Fibroblast of lung (primary cell): Measurements from ENCODE around the gene PGAM5.

ENCODE experiments used
- CTCF ChIP-seq, 2 donors: IDR thresholded peaks in 1 of 2; conservative IDR thresholded peaks in 1 of 2; 1 replicate in 1 of 2; 2 replicates in 1 of 2; pipeline ENCODE4 v1.5.1; 2011 to 2012; ENCODE audit warnings: low read length in 2 of 2, control low read depth in 1 of 2, inconsistent platforms in 1 of 2, low read depth in 1 of 2, mild to moderate bottlenecking in 1 of 2
- EZH2 ChIP-seq: IDR thresholded peaks from 2 replicates; pipeline ENCODE4 v1.5.1; 2012; ENCODE audit warnings: low read length, control low read depth, mild to moderate bottlenecking; ENCODE audit errors: missing control alignments

GRCh38 chr12:132734206-132734605 is 23.6 kb downstream of the PGAM5 start:
- TF ChIP-seq CTCF (conservative IDR thresholded peaks at IDR 0.05 in 1 of 2, IDR thresholded peaks at IDR 0.05 in 1 of 2; ENCODE audit: low read depth in 1 of 2, low read length in 2 of 2) (no peak), EZH2 (no peak)
